Esophagus squamous epithelium (tissue), 5 donors: ENCODE measurements around the gene EDN3. TPM values are rescaled to one million over a fixed set of nuclear protein-coding genes. Genes with fewer than 3 reads are reported as not detected.
A peak's percentile ranks its signal among the peaks of the same experiment; 100 is the strongest.

Experiments used
- DNase-seq: peaks from one replicate; lab custom pipeline; 2025; lab: John Stamatoyannopoulos, UW
- H3K27ac ChIP-seq, 4 donors: fragments of 200-600 bp; sonication (generic); one replicate each; pipeline ENCODE4 v1.5.1; 2016 to 2019; ENCODE audit warnings: mild to moderate bottlenecking in 1 of 4
- H3K27me3 ChIP-seq, 4 donors: fragments of 200-600 bp; sonication (generic); 1 replicate in 3 of 4; 2 replicates in 1 of 4; pipeline versions ENCODE4 v1.5.1 to v1.6.0; 2017 to 2021; ENCODE audit warnings: antibody characterized with exemption in 1 of 4
- H3K36me3 ChIP-seq, 3 donors: fragments of 200-600 bp; sonication (generic); one replicate each; pipeline ENCODE4 v1.5.1; 2016 to 2019
- H3K4me1 ChIP-seq, 3 donors: fragments of 200-600 bp; sonication (generic); one replicate each; pipeline ENCODE4 v1.5.1; 2017 to 2019
- H3K4me3 ChIP-seq, 4 donors: fragments of 200-600 bp; sonication (generic); 1 replicate in 3 of 4; 2 replicates in 1 of 4; pipeline ENCODE4 v1.5.1; 2016 to 2019; ENCODE audit warnings: mild to moderate bottlenecking in 2 of 4, moderate library complexity in 1 of 4
- H3K9me3 ChIP-seq, 3 donors: fragments of 200-600 bp; sonication (generic); one replicate each; pipeline ENCODE4 v1.5.1; 2016 to 2019
- CTCF ChIP-seq, 6 experiments: fragments of 450-650 bp in 4 of 6; fragments of 200-600 bp in 2 of 6; sonication (generic) in 2 of 6; IDR thresholded peaks; one replicate each; pipeline ENCODE4 v1.5.1; 2016 to 2019; ENCODE audit warnings: antibody characterized with exemption in 6 of 6, mild to moderate bottlenecking in 4 of 6, moderate library complexity in 4 of 6
- POLR2A ChIP-seq, 4 donors: fragments of 450-650 bp; IDR thresholded peaks; one replicate each; pipeline ENCODE4 v1.6.1; 2017; ENCODE audit warnings: antibody characterized with exemption in 4 of 4, mild to moderate bottlenecking in 4 of 4, moderate library complexity in 3 of 4
- WGBS, 2 donors: methylation state at CpG; one replicate each; pipeline ENCODE4 v1.1.5; 2018; 5-methylcytosine and 5-hydroxymethylcytosine counted together
- intact Hi-C: fragments of 100-400 bp; cut with DNase I; formaldehyde crosslinking; loops from one replicate; pipeline ENCODE4 v1.15.0; 2022
- total RNA-seq, 4 donors: library from RNA; depleted of rRNA; stranded (reverse); fragments of >200 nt; gene quantifications; one replicate each; pipeline ENCODE4 v1.1.0, GENCODE V29; 2016
- donor health status: DM: yes; HTN: yes; CAD: no.

EDN3 gene
- total RNA-seq, result 10 to 100 TPM in 2 of 4 donors, 1 to 10 TPM in 2; 7.5 to 65.2 (median 16.6) TPM

GRCh38 chr20:59300333-59301081, at the start of gene EDN3:
EDN3 (plus strand) TSS chr20:59300611; CDS start chr20:59300813, 202 bp downstream.
- Histone ChIP-seq H3K4me1 (peaks cover 4 to 57% (median 5%) of the 10 kb centered on the region in 3 donors), H3K27ac (peak within 1 kb of the TSS in 3 of 4 donors; percentile 75 to 88 (median 78)), H3K9me3 (no peaks in the 10 kb centered on the region), H3K27me3 (peaks cover 0 to 82% (median 2%) of the 10 kb centered on the region in 4 donors), H3K36me3 (peaks cover 0 to 8% (median 0%) of the 10 kb centered on the region in 3 donors), H3K4me3 (peak within 1 kb of the TSS; percentile 49 to 62 (median 56))
- DNase-seq, result no peak
- TF ChIP-seq CTCF (IDR thresholded peaks at IDR 0.05), result no peak
- no peak for TF ChIP-seq POLR2A (IDR thresholded peaks at IDR 0.05)
- WGBS, 2 donors, result 0 to 5% methylated on average over 9 to 30 of the region's 77 CpGs
- intact Hi-C loops, result no loop called here

- Histone ChIP-seq H3K4me1 (no peaks in the 10 kb centered on the region), H3K27me3 (peaks cover 0 to 45% (median 0%) of the 10 kb centered on the region in 4 donors), H3K27ac (no peak overlapping the region), H3K9me3 (no peaks in the 10 kb centered on the region), H3K36me3 (no peaks in the 10 kb centered on the region), H3K4me3 (no peak overlapping the region)
- intact Hi-C loops, result no loop called here
- TF ChIP-seq POLR2A (IDR thresholded peaks at IDR 0.05) (no peak), CTCF (IDR thresholded peaks at IDR 0.05) (no peak)
- DNase-seq, result no peak
- WGBS, 2 donors, result 61 to 84% methylated on average over 6 of the region's 6 CpGs
These were observed 47.1 kb upstream of the EDN3 start for GRCh38 chr20:59253325-59253724.

GRCh38 chr20:59253779-59254319, 46.6 kb upstream of the EDN3 start:
- intact Hi-C loops, result no loop called here
- Histone ChIP-seq H3K9me3 (no peaks in the 10 kb centered on the region), H3K36me3 (no peaks in the 10 kb centered on the region), H3K4me1 (no peaks in the 10 kb centered on the region), H3K27me3 (peaks cover 0 to 45% (median 0%) of the 10 kb centered on the region in 4 donors), H3K4me3 (no peak overlapping the region), H3K27ac (no peak overlapping the region)
- no peak for TF ChIP-seq POLR2A (IDR thresholded peaks at IDR 0.05)
- no peak for DNase-seq
- 10 to 17% methylated on average over 2 to 4 of the region's 4 CpGs for WGBS, 2 donors

GRCh38 chr20:59255256-59255655, 45.2 kb upstream of the EDN3 start:
- no peaks in the 10 kb centered on the region for H3K9me3 ChIP-seq
- no peak for TF ChIP-seq POLR2A (IDR thresholded peaks at IDR 0.05)
- no peak for TF ChIP-seq CTCF (IDR thresholded peaks at IDR 0.05)
- no peak for DNase-seq
- no peaks in the 10 kb centered on the region for H3K36me3 ChIP-seq
- intact Hi-C loops, result no loop called here
- H3K27me3 ChIP-seq, result peaks cover 0 to 46% (median 0%) of the 10 kb centered on the region in 4 donors
- H3K4me3 ChIP-seq, result no peak overlapping the region
- no peaks in the 10 kb centered on the region for H3K4me1 ChIP-seq
- no peak overlapping the region for H3K27ac ChIP-seq
- 75 to 82% methylated on average over 5 of the region's 5 CpGs for WGBS, 2 donors

GRCh38 chr20:59258221-59258621, 42.2 kb upstream of the EDN3 start:
- intact Hi-C loops, result no loop called here
- Histone ChIP-seq H3K36me3 (no peaks in the 10 kb centered on the region), H3K27ac (no peak overlapping the region), H3K9me3 (no peaks in the 10 kb centered on the region), H3K4me3 (no peak overlapping the region), H3K27me3 (peaks cover 0 to 51% (median 0%) of the 10 kb centered on the region in 4 donors), H3K4me1 (no peaks in the 10 kb centered on the region)
- DNase-seq, result no peak
- WGBS, 2 donors, result 48 to 53% methylated on average over 2 of the region's 2 CpGs
- no peak for TF ChIP-seq CTCF (IDR thresholded peaks at IDR 0.05)
- no peak for TF ChIP-seq POLR2A (IDR thresholded peaks at IDR 0.05)
